ES-I3 (cell line): ENCODE results near the gene MALSU1.

Experiments
- H3K36me3 ChIP-seq: 2 replicates; pipeline ENCODE4 v1.6.1; 2013; ENCODE audit warnings: mild to moderate bottlenecking, low read length, control low read depth, moderate library complexity; ENCODE audit not compliant: insufficient read depth
- H3K4me1 ChIP-seq: 2 replicates; pipeline ENCODE4 v1.6.1; 2013; ENCODE audit warnings: mild to moderate bottlenecking, control low read depth, low read length; ENCODE audit not compliant: insufficient read depth
- H3K9ac ChIP-seq: 2 replicates; pipeline ENCODE4 v1.6.1; 2013; ENCODE audit warnings: low read depth, mild to moderate bottlenecking, low read length, moderate library complexity
- H3K9me3 ChIP-seq: 2 replicates; pipeline ENCODE4 v1.6.1; 2013; ENCODE audit warnings: mild to moderate bottlenecking, low read length, moderate library complexity; ENCODE audit not compliant: control insufficient read depth, insufficient read depth

The MALSU1 gene

DNA sequence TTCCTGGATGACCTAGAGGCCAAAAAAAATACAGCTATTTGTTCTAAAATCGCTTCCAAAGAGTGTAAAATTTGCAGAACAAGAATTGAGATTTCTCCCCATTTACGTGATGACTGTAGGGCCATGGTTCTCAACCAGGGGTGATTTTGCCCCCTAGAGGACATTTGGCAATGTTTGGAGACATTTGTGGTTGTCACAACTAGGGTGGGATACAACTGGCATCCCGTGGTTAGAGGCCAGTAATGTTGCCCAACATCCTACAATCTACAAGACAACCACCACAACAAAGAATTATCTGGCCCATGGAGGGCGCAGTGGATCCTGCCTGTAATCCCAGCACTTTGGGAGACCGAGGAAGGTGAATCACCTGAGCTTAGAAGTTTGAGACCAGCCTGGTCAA lies 22.8 kb upstream of the MALSU1 start:
- H3K4me1 ChIP-seq = no peaks in the 10 kb centered on the region
- H3K9ac ChIP-seq = no peak overlapping the region
- no peaks in the 10 kb centered on the region for H3K9me3 ChIP-seq
- H3K36me3 ChIP-seq = no peaks in the 10 kb centered on the region

DNA sequence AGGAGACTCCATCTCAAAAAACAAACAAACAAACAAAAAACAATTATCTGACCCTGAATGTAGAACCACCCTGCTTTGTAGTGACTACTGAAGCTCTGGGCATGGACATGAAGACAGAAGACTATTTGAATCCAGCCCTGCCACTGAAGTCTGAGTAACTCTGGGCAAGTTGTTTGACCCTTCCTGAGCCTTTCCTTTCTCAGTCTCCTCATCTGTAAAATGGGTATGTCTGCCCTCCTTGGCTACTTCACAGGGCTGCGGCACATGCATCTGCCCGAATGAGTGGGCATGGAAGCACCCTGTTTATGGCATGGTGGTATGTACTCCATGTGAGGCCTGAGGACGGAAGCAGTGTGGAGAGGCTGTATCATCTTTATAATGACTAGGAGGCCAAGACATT lies 22.2 kb upstream of the MALSU1 start:
- H3K9me3 ChIP-seq = no peaks in the 10 kb centered on the region
- H3K4me1 ChIP-seq = no peaks in the 10 kb centered on the region
- no peaks in the 10 kb centered on the region for H3K36me3 ChIP-seq
- no peak overlapping the region for H3K9ac ChIP-seq

DNA sequence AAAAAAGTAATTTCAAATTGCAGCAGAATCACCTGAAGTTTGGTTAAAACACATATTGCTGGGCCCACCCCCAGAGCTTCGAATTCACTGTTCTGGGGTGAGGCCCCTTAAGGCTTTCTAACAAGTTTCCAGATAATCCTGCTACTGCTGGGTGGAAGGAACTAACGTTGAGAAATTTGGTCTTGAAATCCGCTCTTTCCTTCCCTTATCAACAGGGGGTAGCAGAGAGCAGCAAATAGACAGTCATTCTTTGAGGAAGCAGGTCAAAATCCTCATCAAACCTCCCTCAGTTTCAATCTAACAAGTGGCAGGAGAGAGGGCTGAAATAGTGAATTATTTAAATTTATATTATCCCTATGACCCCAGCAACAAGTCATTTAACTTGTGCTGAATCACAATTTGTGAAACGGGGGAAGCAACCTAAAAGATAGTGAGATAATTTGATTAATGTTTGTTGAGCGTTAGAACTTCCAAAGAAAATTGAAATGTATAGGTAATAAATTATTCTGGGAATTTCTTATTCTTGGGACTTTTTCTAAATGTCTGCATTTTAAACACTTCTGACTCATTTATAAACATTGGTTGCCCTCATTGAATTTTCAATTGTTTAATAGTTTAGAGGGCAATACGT lies 21.7 kb upstream of the MALSU1 start:
- Histone ChIP-seq H3K9ac (no peak overlapping the region), H3K36me3 (no peaks in the 10 kb centered on the region), H3K9me3 (no peaks in the 10 kb centered on the region), H3K4me1 (no peaks in the 10 kb centered on the region)

DNA sequence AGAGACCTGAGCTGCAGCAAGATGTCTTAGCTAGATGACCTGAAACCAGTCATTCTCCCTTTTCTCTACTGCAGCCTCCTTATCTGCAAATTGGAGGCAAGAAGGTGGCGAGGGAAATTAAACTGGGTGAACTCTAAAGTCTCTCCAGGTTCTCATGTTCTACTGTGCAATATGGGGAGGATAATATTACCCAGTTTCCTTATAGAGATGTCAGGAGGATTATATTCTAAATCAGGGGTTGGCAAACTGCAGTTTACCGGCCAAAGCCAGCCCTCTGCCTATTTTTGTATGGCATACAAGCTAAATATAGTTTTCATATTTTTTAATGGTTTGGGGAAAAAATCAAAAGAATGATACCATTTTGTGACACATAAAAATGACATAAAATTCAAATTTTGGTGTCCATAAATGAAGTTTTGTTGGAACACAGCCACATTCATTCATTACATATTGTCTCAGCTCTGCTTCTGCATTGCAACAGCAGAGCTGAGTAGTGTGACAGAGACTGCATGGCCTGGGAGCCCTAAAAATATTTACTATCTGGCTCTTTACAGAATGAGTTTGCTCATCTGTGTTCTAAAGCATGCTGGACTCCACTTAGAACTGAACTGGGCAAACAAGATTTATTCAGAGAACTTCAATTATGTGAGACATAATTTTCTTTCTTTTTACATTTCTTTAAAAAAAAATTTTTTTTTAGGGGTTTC lies 19.2 kb upstream of the MALSU1 start:
- no peaks in the 10 kb centered on the region for H3K9me3 ChIP-seq
- H3K9ac ChIP-seq = no peak overlapping the region
- H3K4me1 ChIP-seq = no peaks in the 10 kb centered on the region
- no peaks in the 10 kb centered on the region for H3K36me3 ChIP-seq

DNA sequence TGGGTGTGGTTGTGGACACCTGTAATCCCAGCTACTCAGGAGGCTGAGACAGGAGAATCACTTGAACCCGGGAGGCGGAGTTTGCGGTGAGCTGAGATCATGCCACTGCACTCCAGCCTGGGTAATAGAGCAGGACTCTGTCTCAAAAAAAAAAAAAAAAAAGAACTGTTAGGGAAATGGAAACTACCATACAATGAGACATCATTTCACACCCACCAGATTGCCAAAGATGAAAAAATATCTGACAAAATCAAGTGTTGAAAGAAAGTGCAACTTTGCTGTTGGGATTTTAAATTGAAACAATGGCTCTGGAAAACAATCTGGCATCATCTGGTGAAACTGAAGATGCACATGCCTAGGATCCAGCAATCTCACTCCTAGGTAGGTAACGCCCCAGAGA lies 16.1 kb upstream of the MALSU1 start:
- no peaks in the 10 kb centered on the region for H3K36me3 ChIP-seq
- H3K4me1 ChIP-seq = 0 out of 2 replicates have a peak, but pooled peaks cover 4% of the 10 kb centered on the region
- H3K9ac ChIP-seq = no peak overlapping the region
- no peaks in the 10 kb centered on the region for H3K9me3 ChIP-seq

DNA sequence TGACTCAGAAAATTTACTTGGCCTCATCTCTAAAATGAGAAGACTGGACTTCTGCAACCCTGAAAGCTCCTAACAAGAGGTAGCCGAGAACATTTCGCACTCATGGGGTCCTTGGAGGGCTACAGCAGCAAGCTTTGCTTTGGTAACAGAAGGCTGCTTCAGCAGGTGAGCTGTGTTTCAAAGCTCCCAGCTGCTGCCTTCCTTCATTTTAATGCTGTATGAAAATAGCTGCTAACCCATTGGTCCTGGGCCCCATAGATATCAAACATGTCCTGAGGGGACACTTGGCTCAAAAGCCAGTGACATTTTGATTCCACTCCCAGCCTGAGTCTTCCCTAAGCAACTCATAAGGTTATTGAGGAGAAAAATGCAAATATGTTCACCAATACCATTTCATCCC lies 14.3 kb upstream of the MALSU1 start:
- Histone ChIP-seq H3K9me3 (no peaks in the 10 kb centered on the region), H3K9ac (no peak overlapping the region), H3K36me3 (no peaks in the 10 kb centered on the region), H3K4me1 (0 out of 2 replicates have a peak, but pooled peaks cover 4% of the 10 kb centered on the region)

DNA sequence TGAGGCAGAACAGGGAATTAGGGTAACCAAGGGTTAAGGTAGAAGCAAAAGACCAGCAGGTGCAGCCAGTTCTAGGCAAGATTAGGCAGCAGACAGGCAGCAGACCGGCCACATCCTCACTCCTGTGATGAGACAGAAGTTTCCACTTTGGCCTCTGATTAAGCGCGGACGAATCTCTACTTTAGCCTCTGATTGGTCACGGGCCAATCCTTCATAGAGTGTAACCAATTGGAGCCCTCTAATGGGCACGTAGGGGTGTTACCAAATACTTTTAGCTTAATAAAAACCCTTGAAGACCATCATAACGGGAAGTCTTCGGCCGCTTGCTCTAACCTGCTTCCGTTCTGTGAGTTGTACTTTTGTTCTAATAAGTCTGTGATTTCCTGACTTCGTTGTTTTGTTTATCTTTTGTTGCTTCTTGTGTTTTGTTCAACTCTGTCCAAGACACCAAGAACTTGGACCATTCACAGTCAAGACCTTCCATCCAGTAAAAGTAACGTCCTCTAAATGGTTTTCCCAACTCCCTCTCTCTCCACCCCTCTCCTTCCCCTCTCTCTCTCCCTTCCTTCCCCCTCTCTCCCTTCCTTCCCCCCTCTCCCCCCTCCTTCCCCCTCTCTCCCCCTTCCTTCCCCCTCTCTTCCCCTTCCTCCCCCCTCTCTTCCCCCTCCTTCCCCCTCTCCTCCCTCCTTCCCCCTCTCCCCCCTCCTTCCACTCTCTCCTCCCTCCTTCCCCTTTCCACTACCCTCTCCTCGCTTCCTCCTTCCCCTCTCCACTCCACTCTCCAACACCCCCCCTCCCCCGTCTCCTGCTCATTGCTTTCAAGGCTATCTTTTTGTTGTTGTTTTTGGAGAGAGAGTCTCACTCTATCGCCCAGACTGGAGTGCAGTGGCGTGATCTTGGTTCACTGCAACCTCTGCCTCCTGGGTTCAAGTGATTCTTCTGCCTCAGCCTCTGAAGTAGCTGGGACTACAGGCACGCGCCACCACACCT lies 13.2 kb upstream of the MALSU1 start:
- Histone ChIP-seq H3K9ac (no peak overlapping the region), H3K36me3 (no peaks in the 10 kb centered on the region), H3K4me1 (0 out of 2 replicates have a peak, but pooled peaks cover 4% of the 10 kb centered on the region), H3K9me3 (no peaks in the 10 kb centered on the region)

DNA sequence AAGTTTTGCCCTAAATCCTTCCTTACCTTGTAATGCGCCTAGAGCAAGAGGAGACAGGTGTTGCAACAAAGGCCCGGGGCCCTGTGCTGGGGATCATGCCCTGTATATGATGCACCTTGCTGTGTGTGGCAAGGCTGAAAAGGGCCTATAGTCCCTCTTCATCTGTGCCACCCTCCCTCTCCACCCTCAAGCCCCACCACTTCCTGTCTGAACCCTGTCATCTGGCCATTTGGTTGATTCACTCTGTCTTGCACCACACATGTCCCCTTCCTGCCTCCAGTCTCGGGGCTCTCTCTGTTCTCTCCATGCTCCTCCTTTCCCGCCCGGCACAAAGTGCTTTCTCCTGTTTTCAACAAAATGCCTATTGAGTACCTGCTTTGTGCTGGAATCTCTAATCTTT lies 11.5 kb upstream of the MALSU1 start:
- Histone ChIP-seq H3K4me1 (0 out of 2 replicates have a peak, but pooled peaks cover 4% of the 10 kb centered on the region), H3K9me3 (no peaks in the 10 kb centered on the region), H3K9ac (no peak overlapping the region), H3K36me3 (no peaks in the 10 kb centered on the region)

DNA sequence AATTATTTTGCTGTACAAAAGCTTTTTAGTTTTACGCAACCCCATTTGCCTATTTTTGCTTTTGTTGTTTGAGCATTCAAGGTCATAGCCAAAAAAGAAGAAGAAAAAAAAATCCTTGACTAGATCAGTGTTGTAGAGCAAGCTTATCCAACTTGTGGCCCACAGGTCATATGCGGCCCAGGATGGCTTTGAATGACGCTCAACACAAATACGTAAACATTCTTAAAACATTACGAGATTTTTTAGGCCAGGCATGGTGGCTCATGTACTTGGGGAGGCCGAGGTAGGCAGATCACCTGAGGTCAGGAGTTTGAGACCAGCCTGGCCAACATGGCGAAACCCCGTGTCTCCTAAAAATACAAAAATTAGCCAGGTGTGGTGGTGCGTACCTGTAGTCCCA lies 8.1 kb upstream of the MALSU1 start:
- peaks cover 4% of the 10 kb centered on the region; the same call in 1 of the 2 replicates for H3K4me1 ChIP-seq

DNA sequence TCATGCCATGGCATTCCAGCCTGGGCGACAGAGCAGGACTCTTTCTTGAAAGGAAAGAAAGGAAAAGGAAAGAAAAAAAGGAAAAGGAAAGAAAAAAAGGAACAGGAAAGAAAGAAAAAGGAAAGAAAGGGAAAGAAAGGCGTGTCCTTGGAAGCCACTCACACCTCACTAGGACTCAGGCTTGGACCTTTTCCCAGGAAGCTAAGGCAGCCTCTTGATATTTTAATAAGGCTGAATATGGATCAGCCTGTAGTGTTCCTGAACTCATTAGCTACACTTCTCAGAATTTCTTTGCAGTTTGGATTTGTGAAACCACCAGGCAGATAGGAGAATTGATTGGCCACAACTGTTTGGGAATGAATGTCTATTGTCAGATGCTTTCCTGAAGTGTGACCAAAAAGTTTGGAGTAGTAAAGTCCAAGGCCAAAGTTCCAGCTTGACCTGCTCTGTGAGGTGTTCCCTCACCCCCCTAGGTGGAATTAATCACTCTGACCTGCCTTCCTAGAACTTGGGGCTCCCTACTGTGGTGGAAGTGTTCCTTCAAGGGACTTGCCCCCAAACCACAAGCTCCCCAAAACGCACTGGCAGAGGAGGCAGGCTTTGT lies 7.1 kb upstream of the MALSU1 start:
- Histone ChIP-seq H3K36me3 (no peaks in the 10 kb centered on the region), H3K4me1 (peaks cover 4% of the 10 kb centered on the region; the same call in 1 of the 2 replicates), H3K9me3 (no peaks in the 10 kb centered on the region), H3K9ac (no peak overlapping the region)

More for the DNA sequence above, 8.1 kb upstream of the MALSU1 start:
- no peaks in the 10 kb centered on the region for H3K9me3 ChIP-seq
- H3K9ac ChIP-seq = no peak overlapping the region
- no peaks in the 10 kb centered on the region for H3K36me3 ChIP-seq

DNA sequence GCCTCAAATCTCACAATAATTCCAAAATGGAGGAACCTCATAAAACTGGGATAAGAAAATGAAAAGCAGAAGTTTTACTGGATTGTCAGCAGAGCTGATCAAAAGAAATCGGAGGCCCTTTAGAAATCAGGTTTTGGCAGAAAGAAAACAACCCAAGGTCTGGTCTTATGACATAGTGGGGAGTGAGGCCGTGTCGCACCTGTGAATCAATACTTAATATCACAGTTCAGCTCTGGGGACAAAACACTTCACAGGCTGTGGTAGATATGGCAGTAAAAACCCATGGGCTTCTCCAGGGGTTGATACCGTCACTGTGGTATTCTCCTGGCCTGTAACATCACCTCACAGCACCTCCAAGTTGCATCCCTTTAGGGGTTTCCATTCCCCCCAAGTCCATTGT lies 6.5 kb upstream of the MALSU1 start:
- Histone ChIP-seq H3K4me1 (no peaks in the 10 kb centered on the region; the same call in 1 of the 2 replicates), H3K9me3 (no peaks in the 10 kb centered on the region), H3K36me3 (no peaks in the 10 kb centered on the region), H3K9ac (no peak overlapping the region)

DNA sequence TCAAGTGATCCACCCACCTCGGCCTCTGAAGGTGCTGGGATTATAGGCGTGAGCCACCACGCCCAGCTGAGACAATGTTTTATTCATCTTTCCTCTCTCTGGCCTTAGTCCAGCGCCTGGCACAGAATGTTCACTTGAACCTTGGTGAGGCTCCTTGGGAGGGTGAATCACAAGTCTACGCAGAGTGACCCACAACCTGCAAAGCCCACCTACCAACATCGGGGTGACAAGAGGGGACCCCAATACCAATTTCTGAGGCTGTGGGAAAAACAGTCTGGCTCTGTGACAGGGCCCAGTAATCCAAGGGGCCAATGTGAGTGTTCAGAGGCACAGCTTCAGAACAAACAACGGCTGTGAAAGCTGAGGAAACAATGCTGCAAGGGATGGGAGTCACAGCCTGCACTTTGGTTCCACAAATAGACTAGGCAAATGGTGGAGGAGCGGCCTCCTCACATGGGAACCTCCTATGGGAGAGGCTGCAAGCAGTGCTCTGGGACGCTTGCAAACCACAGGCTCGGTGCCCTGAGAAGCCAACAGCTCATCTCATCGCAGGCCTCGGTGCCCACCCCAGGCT lies 5.6 kb upstream of the MALSU1 start:
- Histone ChIP-seq H3K9ac (no peak overlapping the region), H3K4me1 (no peaks in the 10 kb centered on the region; the same call in 1 of the 2 replicates), H3K9me3 (no peaks in the 10 kb centered on the region), H3K36me3 (no peaks in the 10 kb centered on the region)

DNA sequence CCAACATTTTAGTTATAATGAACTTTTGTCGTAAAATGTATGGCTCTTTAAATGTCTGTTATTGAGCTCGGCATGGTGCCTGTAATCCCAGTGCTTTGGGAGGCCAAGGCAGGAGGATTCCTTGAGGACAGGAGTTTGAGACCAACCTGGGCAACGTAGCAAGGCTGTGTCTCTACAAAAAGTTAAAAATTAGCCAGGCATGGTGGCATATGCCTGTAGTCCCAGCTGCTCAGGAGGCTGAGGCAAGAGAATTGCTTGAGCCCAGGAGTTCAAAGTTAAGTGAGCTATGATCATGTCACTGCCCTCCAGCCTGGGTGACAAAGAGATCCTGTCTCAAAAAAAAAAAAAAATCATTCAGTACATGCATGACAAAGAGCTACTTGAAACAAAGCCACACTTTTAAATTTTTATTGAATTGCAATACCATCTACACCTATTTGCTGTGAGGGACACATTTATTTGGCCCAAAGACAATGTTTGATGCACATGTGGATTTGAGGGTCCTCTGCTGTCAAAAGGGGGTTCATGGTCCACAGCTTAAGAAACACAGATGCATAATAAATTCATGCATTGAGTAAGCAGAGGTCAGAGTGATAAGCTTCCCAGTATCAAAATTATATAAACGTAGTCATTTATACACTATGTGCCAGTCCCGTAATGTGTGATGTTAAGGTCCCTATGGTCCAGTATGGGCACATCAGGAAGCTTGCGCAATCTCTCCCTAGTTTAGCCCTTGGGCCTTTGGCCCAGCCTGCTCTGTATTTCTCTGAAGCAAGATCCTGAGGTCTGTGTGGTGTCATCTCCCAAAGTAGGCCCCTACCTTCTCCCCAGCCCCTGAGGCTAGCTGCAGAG lies 4.4 kb upstream of the MALSU1 start:
- Histone ChIP-seq H3K9ac (no peak overlapping the region), H3K9me3 (no peaks in the 10 kb centered on the region), H3K36me3 (no peaks in the 10 kb centered on the region), H3K4me1 (no peaks in the 10 kb centered on the region; the same call in 1 of the 2 replicates)
